Lung microvascular endothelial cell (primary cell): ENCODE measurements around the gene HSD17B8. TPM values are rescaled to one million over a fixed set of nuclear protein-coding genes. Genes with fewer than 3 reads are reported as not detected.

Experiments
- DNase-seq, 2 donors: peaks; one replicate each; pipeline versions ENCODE4 v3.0.0 to v3.0.0-alpha.2; 2010; ENCODE audit warnings: low read depth in 2 of 2
- total RNA-seq: library from RNA; depleted of rRNA; stranded (reverse); fragments of >200 nt; gene quantifications from 2 replicates; pipeline ENCODE4 v1.2.1, GENCODE V29; 2014

The HSD17B8 gene
- total RNA-seq, 1 donor from 2014 or later, result 8.5 TPM

- DNase-seq, result no peak
These were observed 33.3 kb downstream of the HSD17B8 start for GRCh38 chr6:33237741-33238140.

- DNase-seq, result no peak
These were observed 37.5 kb downstream of the HSD17B8 start for GRCh38 chr6:33241968-33242367.

GRCh38 chr6:33243476-33243875 lies 39.0 kb downstream of the HSD17B8 start:
- no peak for DNase-seq

- DNase-seq, result peak; percentile 86 to 88
These were observed 43.7 kb downstream of the HSD17B8 start for GRCh38 chr6:33247977-33248642.

- no peak for DNase-seq
These were observed 44.1 kb downstream of the HSD17B8 start for GRCh38 chr6:33248643-33248931.

- DNase-seq, result peak; percentile 98 to 99
These were observed 44.7 kb downstream of the HSD17B8 start for GRCh38 chr6:33248932-33249731.

- DNase-seq, result peak; percentile 8 to 70
These were observed 45.5 kb downstream of the HSD17B8 start for GRCh38 chr6:33249732-33250630.

GRCh38 chr6:33250731-33251130 lies 46.3 kb downstream of the HSD17B8 start:
- no peak for DNase-seq

GRCh38 chr6:33251395-33252012 lies 47.0 kb downstream of the HSD17B8 start:
- DNase-seq, result no peak

- no peak for DNase-seq
These were observed 48.3 kb downstream of the HSD17B8 start for GRCh38 chr6:33252759-33253158.

- no peak for DNase-seq
These were observed 50.1 kb downstream of the HSD17B8 start for GRCh38 chr6:33254591-33254990.

Other genes with a start within 250 kb of the HSD17B8 start
- gene BRD2, start 236.1 kb upstream of the HSD17B8 start, total RNA-seq, result 34.0 and 49.8 TPM in 2 replicates
- gene HLA-DOA, start 195.1 kb upstream of the HSD17B8 start, total RNA-seq, result not detected in 2 replicates
- 3.0 and 10.5 TPM in 2 replicates for gene HLA-DPA1, start 131.0 kb upstream of the HSD17B8 start, total RNA-seq
- gene HLA-DPB1, start 128.7 kb upstream of the HSD17B8 start, total RNA-seq, result 7.3 and 12.2 TPM in 2 replicates
- gene COL11A2, start 12.2 kb upstream of the HSD17B8 start, total RNA-seq, result under 0.01 and 0.20 TPM in 2 replicates
- 15.5 and 18.3 TPM in 2 replicates for gene RXRB, start 4.0 kb upstream of the HSD17B8 start, total RNA-seq
- gene SLC39A7, start 3.8 kb upstream of the HSD17B8 start, total RNA-seq, result 79.8 and 95.2 TPM in 2 replicates
- gene RING1, start 3.8 kb downstream of the HSD17B8 start, total RNA-seq, result 14.4 and 22.8 TPM in 2 replicates
- 20.9 and 26.6 TPM in 2 replicates for gene VPS52, start 67.2 kb downstream of the HSD17B8 start, total RNA-seq
- gene RPS18, start 67.4 kb downstream of the HSD17B8 start, total RNA-seq, result 4,351 and 4,512 TPM in 2 replicates
- 4.1 and 6.5 TPM in 2 replicates for gene B3GALT4, start 72.5 kb downstream of the HSD17B8 start, total RNA-seq
- 55.4 and 58.5 TPM in 2 replicates for gene WDR46, start 84.6 kb downstream of the HSD17B8 start, total RNA-seq
- 30.3 and 34.1 TPM in 2 replicates for gene PFDN6, start 84.9 kb downstream of the HSD17B8 start, total RNA-seq
- gene RGL2, start 94.3 kb downstream of the HSD17B8 start, total RNA-seq, result 31.8 and 53.0 TPM in 2 replicates
- 46.9 and 57.7 TPM in 2 replicates for gene TAPBP, start 109.4 kb downstream of the HSD17B8 start, total RNA-seq
- gene ZBTB22, start 113.1 kb downstream of the HSD17B8 start, total RNA-seq, result 11.3 and 20.0 TPM in 2 replicates
- 29.2 and 35.9 TPM in 2 replicates for gene DAXX, start 118.3 kb downstream of the HSD17B8 start, total RNA-seq
- gene KIFC1, start 187.2 kb downstream of the HSD17B8 start, total RNA-seq, result 4.2 and 9.4 TPM in 2 replicates
- 5.4 and 9.7 TPM in 2 replicates for gene PHF1, start 206.4 kb downstream of the HSD17B8 start, total RNA-seq
- gene CUTA, start 213.5 kb downstream of the HSD17B8 start, total RNA-seq, result 52.3 and 89.5 TPM in 2 replicates
- gene SYNGAP1, start 215.4 kb downstream of the HSD17B8 start, total RNA-seq, result 1.3 and 1.6 TPM in 2 replicates
- gene ZBTB9, start 249.9 kb downstream of the HSD17B8 start, total RNA-seq, result 3.1 and 5.8 TPM in 2 replicates